ENCODE results near the gene PPP1R12A. TPM values are rescaled to one million over a fixed set of nuclear protein-coding genes. Genes with fewer than 3 reads are reported as not detected.

PPP1R12A gene
- polyA plus RNA-seq, 1 experiment = 107 TPM

DNA sequence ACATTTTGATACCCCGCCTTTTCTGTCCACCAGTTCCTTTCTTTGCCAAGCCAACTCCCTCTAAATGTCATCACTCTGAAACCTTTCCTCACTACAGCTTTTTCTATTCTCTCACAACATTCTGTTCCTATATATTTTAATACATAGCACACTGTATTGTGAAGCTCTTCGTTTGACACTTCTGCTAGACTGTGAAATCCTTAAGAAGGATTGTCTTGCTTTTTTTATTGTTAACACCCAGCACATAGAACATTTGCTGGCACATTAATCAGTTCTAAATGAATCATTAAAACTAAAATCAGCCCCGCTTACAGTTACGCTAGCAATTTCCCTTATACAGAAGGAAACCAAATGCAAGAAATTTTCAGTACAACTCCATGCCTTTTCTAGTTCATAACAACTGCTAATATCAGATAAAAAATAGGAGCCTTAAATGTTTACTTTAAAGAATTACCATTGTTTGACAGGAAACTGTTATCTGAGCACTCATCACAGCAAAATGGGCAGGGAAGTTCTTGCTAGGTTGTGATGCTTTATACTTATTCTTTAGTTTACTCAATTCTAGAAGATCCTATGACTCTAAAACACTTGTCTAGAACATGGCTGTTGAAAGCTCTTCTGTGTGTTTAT lies 93.5 kb downstream of the PPP1R12A start:
- ChIA-PET CTCF (no interaction called here), POLR2A (no interaction called here)
- Histone ChIP-seq H3K4me3 (ENCODE audit: low read depth, low read length) (no peak overlapping the region), H3K9me3 (ENCODE audit: control insufficient read depth, insufficient read depth, low read length) (peaks cover 16% of the 10 kb centered on the region), H3K27me3 (ENCODE audit: control insufficient read depth, insufficient read depth, low read length) (no peaks in the 10 kb centered on the region), H3K27ac (ENCODE audit: low read depth, low read length) (no peak overlapping the region)
- no peak for DNase-seq (ENCODE audit: low read depth, low spot score)
- TF ChIP-seq, protein P1, sequence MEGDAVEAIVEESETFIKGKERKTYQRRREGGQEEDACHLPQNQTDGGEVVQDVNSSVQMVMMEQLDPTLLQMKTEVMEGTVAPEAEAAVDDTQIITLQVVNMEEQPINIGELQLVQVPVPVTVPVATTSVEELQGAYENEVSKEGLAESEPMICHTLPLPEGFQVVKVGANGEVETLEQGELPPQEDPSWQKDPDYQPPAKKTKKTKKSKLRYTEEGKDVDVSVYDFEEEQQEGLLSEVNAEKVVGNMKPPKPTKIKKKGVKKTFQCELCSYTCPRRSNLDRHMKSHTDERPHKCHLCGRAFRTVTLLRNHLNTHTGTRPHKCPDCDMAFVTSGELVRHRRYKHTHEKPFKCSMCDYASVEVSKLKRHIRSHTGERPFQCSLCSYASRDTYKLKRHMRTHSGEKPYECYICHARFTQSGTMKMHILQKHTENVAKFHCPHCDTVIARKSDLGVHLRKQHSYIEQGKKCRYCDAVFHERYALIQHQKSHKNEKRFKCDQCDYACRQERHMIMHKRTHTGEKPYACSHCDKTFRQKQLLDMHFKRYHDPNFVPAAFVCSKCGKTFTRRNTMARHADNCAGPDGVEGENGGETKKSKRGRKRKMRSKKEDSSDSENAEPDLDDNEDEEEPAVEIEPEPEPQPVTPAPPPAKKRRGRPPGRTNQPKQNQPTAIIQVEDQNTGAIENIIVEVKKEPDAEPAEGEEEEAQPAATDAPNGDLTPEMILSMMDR (IDR thresholded peaks at IDR 0.05; ENCODE audit: low read depth, low read length) = no peak

DNA sequence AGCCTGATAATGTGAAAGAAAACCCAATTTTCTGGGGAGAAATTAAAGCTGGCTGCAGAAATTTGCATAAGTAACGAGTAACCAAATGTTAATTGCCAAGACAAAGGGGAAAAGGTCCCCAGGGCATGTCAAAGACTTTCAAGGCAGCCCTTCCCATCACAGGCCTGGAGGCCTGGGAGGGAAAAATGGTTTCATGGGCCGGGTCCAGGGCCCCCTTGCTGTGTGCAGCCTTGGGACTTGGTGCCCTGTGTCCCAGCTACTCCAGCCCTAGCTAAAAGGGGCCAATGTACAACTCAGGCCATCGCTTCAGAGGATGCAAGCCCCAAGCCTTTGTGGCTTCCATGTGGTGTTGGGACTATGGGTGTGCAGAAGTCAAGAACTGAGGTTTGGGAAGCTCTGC lies 96.5 kb downstream of the PPP1R12A start:
- no peak for DNase-seq (ENCODE audit: low read depth, low spot score)
- H3K9me3 ChIP-seq (ENCODE audit: control insufficient read depth, insufficient read depth, low read length) = peaks cover 16% of the 10 kb centered on the region
- CTCF ChIA-PET = no interaction called here
- H3K27ac ChIP-seq (ENCODE audit: low read depth, low read length) = no peak overlapping the region
- H3K4me3 ChIP-seq (ENCODE audit: low read depth, low read length) = no peak overlapping the region
- TF ChIP-seq, protein P1 (IDR thresholded peaks at IDR 0.05; ENCODE audit: low read depth, low read length) = no peak
- H3K27me3 ChIP-seq (ENCODE audit: control insufficient read depth, insufficient read depth, low read length) = no peaks in the 10 kb centered on the region
- POLR2A ChIA-PET = no interaction called here

GRCh38 chr12:79837575-79837974 lies 97.3 kb downstream of the PPP1R12A start:
- CTCF ChIA-PET = no interaction called here
- TF ChIP-seq, protein P1 (IDR thresholded peaks at IDR 0.05; ENCODE audit: low read depth, low read length) = no peak
- Histone ChIP-seq H3K4me3 (ENCODE audit: low read depth, low read length) (no peak overlapping the region), H3K27me3 (ENCODE audit: control insufficient read depth, insufficient read depth, low read length) (no peaks in the 10 kb centered on the region), H3K27ac (ENCODE audit: low read depth, low read length) (no peak overlapping the region), H3K9me3 (ENCODE audit: control insufficient read depth, insufficient read depth, low read length) (peaks cover 16% of the 10 kb centered on the region)
- no peak for DNase-seq (ENCODE audit: low read depth, low spot score)
- POLR2A ChIA-PET = no interaction called here

DNA sequence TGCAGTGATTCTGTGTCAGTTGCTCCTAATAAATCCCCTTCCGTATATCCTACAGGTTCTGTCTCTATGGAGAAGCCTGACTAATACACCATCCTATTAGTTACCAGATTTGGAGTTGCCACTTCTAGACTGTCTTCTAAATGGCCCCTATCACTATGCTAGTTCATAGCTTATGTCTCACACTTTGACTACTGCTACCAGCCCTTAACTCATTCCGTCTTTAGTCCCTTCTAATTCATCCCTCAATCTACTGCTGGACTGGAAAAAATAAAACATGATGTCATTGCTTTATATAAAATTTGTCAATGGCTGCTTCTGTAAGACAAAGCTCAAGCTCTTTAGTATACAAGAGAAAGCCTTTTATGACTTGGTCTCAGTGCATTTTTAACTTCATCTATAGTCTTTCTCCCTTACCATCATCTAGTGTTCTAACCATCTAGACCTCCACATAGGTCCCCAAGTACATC lies 99.5 kb downstream of the PPP1R12A start:
- no peak overlapping the region for H3K27ac ChIP-seq (ENCODE audit: low read depth, low read length)
- ChIA-PET CTCF (interaction anchor here (1.0 kb wide), 1 partner anchor 12 kb away, joined by 4 read pairs; no protein-coding TSS in a partner anchor), POLR2A (no interaction called here)
- no peak overlapping the region for H3K4me3 ChIP-seq (ENCODE audit: low read depth, low read length)
- no peaks in the 10 kb centered on the region for H3K27me3 ChIP-seq (ENCODE audit: control insufficient read depth, insufficient read depth, low read length)
- DNase-seq (ENCODE audit: low read depth, low spot score) = no peak
- peaks cover 16% of the 10 kb centered on the region for H3K9me3 ChIP-seq (ENCODE audit: control insufficient read depth, insufficient read depth, low read length)
- TF ChIP-seq, protein P1 (IDR thresholded peaks at IDR 0.05; ENCODE audit: low read depth, low read length) = no peak

DNA sequence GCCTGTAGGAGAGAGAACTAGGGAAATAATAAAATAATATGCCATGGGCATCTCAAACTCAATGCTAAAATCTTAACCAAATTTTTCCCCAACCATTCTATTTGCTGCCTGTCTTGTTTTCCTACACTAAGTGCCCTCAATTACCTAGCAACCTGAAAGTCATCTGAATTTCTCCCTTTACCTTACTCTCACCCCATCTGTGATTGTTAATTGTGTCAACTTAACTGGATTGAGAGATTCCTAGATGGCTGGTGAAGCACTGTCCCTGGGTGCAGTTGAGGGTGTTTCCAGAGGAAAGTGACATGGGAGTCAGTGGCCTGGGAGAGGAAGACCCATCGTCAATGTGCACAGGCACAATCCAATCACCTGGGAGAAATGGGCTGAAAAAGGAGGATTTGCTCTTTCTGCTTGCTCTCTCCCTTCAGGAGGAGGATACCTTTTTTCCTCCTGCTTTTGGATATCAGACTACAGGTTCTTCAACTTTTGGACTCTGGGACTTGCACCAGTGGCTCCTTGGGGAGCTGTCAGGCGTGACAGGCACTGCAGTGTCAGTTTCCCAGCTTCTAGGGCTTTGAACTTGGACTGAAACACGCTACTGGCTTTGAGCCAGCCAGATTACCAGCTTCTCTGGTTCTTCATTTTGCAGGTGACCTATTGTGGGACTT lies 100.1 kb downstream of the PPP1R12A start:
- TF ChIP-seq, protein P1 (IDR thresholded peaks at IDR 0.05; ENCODE audit: low read depth, low read length) = no peak
- Histone ChIP-seq H3K9me3 (ENCODE audit: control insufficient read depth, insufficient read depth, low read length) (peaks cover 16% of the 10 kb centered on the region), H3K27ac (ENCODE audit: low read depth, low read length) (no peak overlapping the region), H3K27me3 (ENCODE audit: control insufficient read depth, insufficient read depth, low read length) (no peaks in the 10 kb centered on the region), H3K4me3 (ENCODE audit: low read depth, low read length) (no peak overlapping the region)
- CTCF ChIA-PET = interaction anchor here (1.0 kb wide), 1 partner anchor 12 kb away, joined by 4 read pairs; no protein-coding TSS in a partner anchor
- POLR2A ChIA-PET = no interaction called here
- no peak for DNase-seq (ENCODE audit: low read depth, low spot score)

All from AG04450 (cell line).